Astrocyte of the hippocampus (primary cell): Measurements from ENCODE around the gene RHEB.

Experiments used
- DNase-seq: peaks from one replicate; pipeline ENCODE4 v3.0.0; 2011; ENCODE audit warnings: low read depth, low spot score

RHEB gene

GRCh38 chr7:151503902-151504714 is 15.6 kb downstream of the RHEB start:
- peak; percentile 63 for DNase-seq

GRCh38 chr7:151501676-151502075 is 18.0 kb downstream of the RHEB start:
- no peak for DNase-seq

GRCh38 chr7:151498495-151498894 is 21.2 kb downstream of the RHEB start:
- DNase-seq = no peak

GRCh38 chr7:151497306-151497871 is 22.3 kb downstream of the RHEB start:
- no peak for DNase-seq

GRCh38 chr7:151495360-151495759 is 24.3 kb downstream of the RHEB start:
- DNase-seq = no peak

GRCh38 chr7:151494298-151495284 is 25.1 kb downstream of the RHEB start:
- DNase-seq = peak; percentile 38

- no peak for DNase-seq
Measured at GRCh38 chr7:151493083-151493482, 26.6 kb downstream of the RHEB start.

- peak; percentile 86 for DNase-seq
Measured at GRCh38 chr7:151491859-151492258, 27.8 kb downstream of the RHEB start.

- no peak for DNase-seq
Measured at GRCh38 chr7:151490456-151491105, 29.1 kb downstream of the RHEB start.

GRCh38 chr7:151489498-151489897 is 30.2 kb downstream of the RHEB start:
- no peak for DNase-seq

- no peak for DNase-seq
Measured at GRCh38 chr7:151488096-151488495, 31.6 kb downstream of the RHEB start.

- no peak for DNase-seq
Measured at GRCh38 chr7:151487228-151487627, 32.5 kb downstream of the RHEB start.

GRCh38 chr7:151486074-151486473 is 33.6 kb downstream of the RHEB start:
- DNase-seq = no peak

GRCh38 chr7:151484971-151485707 is 34.6 kb downstream of the RHEB start:
- peak; percentile 65 for DNase-seq

- no peak for DNase-seq
Measured at GRCh38 chr7:151483711-151483983, 36.0 kb downstream of the RHEB start.

GRCh38 chr7:151482883-151483710 is 36.6 kb downstream of the RHEB start:
- DNase-seq = no peak

- no peak for DNase-seq
Measured at GRCh38 chr7:151481650-151482505, 37.8 kb downstream of the RHEB start.

- no peak for DNase-seq
Measured at GRCh38 chr7:151477867-151478266, 41.8 kb downstream of the RHEB start.

GRCh38 chr7:151472644-151473380 is 46.9 kb downstream of the RHEB start:
- no peak for DNase-seq
